Measurements from ENCODE around the gene CLDND2. TPM values are rescaled to one million over a fixed set of nuclear protein-coding genes. Genes with fewer than 3 reads are reported as not detected.
A peak's percentile ranks its signal among the peaks of the same experiment; 100 is the strongest.

CLDND2 gene
- total and polyA plus RNA-seq, 4 donors = 0.22 to 3.0 TPM; not detected in 2

DNA sequence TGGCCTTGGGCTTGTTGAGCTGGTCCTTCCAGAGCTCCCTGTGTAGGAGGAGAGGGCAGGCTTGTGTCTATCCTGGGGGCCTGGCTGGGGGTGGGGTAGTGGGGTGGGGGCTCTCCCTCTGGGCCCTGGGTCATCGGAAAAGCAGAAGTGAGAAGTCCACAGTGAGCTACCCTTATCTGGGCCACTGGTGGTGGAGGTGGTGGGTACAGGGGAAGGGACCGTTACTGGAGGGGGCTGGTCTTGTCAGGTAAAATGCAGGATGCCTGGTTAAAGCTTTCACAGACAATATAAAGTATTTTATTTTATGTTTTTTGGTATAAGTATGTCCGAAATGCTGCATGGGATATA lies 49.0 kb upstream of the CLDND2 start (continued):
- TF ChIP-seq, protein P1, sequence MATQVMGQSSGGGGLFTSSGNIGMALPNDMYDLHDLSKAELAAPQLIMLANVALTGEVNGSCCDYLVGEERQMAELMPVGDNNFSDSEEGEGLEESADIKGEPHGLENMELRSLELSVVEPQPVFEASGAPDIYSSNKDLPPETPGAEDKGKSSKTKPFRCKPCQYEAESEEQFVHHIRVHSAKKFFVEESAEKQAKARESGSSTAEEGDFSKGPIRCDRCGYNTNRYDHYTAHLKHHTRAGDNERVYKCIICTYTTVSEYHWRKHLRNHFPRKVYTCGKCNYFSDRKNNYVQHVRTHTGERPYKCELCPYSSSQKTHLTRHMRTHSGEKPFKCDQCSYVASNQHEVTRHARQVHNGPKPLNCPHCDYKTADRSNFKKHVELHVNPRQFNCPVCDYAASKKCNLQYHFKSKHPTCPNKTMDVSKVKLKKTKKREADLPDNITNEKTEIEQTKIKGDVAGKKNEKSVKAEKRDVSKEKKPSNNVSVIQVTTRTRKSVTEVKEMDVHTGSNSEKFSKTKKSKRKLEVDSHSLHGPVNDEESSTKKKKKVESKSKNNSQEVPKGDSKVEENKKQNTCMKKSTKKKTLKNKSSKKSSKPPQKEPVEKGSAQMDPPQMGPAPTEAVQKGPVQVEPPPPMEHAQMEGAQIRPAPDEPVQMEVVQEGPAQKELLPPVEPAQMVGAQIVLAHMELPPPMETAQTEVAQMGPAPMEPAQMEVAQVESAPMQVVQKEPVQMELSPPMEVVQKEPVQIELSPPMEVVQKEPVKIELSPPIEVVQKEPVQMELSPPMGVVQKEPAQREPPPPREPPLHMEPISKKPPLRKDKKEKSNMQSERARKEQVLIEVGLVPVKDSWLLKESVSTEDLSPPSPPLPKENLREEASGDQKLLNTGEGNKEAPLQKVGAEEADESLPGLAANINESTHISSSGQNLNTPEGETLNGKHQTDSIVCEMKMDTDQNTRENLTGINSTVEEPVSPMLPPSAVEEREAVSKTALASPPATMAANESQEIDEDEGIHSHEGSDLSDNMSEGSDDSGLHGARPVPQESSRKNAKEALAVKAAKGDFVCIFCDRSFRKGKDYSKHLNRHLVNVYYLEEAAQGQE (IDR thresholded peaks at IDR 0.05) = no peak
- TF ChIP-seq YY1 (IDR thresholded peaks at IDR 0.05) = no peak
- TF ChIP-seq, protein P2, sequence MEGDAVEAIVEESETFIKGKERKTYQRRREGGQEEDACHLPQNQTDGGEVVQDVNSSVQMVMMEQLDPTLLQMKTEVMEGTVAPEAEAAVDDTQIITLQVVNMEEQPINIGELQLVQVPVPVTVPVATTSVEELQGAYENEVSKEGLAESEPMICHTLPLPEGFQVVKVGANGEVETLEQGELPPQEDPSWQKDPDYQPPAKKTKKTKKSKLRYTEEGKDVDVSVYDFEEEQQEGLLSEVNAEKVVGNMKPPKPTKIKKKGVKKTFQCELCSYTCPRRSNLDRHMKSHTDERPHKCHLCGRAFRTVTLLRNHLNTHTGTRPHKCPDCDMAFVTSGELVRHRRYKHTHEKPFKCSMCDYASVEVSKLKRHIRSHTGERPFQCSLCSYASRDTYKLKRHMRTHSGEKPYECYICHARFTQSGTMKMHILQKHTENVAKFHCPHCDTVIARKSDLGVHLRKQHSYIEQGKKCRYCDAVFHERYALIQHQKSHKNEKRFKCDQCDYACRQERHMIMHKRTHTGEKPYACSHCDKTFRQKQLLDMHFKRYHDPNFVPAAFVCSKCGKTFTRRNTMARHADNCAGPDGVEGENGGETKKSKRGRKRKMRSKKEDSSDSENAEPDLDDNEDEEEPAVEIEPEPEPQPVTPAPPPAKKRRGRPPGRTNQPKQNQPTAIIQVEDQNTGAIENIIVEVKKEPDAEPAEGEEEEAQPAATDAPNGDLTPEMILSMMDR (IDR thresholded peaks at IDR 0.05; ENCODE audit: low read depth, low read length, missing input control) = no peak
- no peak for TF ChIP-seq EGR1 (IDR thresholded peaks at IDR 0.05; ENCODE audit: low read depth in 2 of 2)

DNA sequence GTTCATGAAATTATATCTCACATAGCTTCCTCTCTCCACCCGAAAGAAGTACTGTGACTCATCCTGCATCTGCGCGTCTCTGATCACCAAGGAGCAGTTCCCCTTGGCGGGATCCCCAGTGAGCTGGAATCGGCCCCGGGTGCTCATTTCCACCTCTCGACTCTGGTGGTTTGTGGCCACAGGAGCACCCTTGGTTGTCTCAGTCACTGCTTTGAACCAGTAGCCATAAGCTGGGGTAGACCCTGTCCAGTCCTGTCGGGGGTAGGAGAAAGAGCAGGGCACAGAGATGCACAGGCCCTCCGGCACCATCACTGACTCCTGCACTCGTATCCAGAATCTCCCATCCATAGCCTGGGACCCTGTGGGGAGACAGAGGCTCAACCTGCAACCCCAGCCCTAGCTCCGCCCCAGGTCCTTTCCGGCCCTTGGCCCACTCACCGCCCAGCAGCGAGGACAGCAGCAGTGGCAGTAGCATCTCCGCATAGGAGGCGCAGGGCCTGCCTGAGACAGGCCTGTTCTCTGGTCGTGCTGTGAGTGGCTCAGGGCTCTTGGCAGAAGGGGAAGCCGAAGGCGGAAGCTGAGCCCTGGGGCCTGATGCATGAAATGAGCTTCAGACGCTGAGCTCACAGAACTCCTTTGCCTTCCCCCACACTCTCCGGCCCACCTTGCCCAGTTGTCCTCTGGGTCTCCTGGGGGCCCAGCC lies 48.5 kb upstream of the CLDND2 start, which contains the start of gene SIGLEC10:
TSS of gene SIGLEC10 (minus strand) at position 536 of the 703 bp plus-strand sequence. CDS start at position 475, 61 bp downstream.
- 60% methylated on average over 21 of the region's 21 CpGs for WGBS
- Histone ChIP-seq H3K4me3 (ENCODE audit: low read depth in 1 of 3, low read length in 3 of 3) (peak within 1 kb of the TSS in 2 of 3 donors; percentile 12 to 17), H3K27ac (ENCODE audit: low read depth in 1 of 2, low read length in 2 of 2) (peak within 1 kb of the TSS; percentile 18 to 25), H3K27me3 (ENCODE audit: control insufficient read depth in 4 of 4, insufficient read depth in 4 of 4, low read length in 3 of 4) (no peaks in the 10 kb centered on the region), H3K4me1 (ENCODE audit: control insufficient read depth in 4 of 4, insufficient read depth in 4 of 4, low read length in 3 of 4) (no peaks in the 10 kb centered on the region), H3K36me3 (ENCODE audit: control insufficient read depth in 4 of 4, insufficient read depth in 3 of 4, low read depth in 1 of 4, low read length in 3 of 4) (no peaks in the 10 kb centered on the region), H3K9me3 (ENCODE audit: control insufficient read depth in 4 of 4, low read length in 3 of 4) (no peaks in the 10 kb centered on the region), H3K9ac (ENCODE audit: low read depth in 1 of 2, low read length in 2 of 2) (no peak within 1 kb of the TSS)
- TF ChIP-seq, protein P2 (IDR thresholded peaks at IDR 0.05; ENCODE audit: low read depth, low read length, missing input control) = no peak
- TF ChIP-seq, protein P3, sequence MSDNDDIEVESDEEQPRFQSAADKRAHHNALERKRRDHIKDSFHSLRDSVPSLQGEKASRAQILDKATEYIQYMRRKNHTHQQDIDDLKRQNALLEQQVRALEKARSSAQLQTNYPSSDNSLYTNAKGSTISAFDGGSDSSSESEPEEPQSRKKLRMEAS (IDR thresholded peaks at IDR 0.05) = no peak
- TF ChIP-seq, protein P1 (IDR thresholded peaks at IDR 0.05) = no peak
- TF ChIP-seq, protein P4, sequence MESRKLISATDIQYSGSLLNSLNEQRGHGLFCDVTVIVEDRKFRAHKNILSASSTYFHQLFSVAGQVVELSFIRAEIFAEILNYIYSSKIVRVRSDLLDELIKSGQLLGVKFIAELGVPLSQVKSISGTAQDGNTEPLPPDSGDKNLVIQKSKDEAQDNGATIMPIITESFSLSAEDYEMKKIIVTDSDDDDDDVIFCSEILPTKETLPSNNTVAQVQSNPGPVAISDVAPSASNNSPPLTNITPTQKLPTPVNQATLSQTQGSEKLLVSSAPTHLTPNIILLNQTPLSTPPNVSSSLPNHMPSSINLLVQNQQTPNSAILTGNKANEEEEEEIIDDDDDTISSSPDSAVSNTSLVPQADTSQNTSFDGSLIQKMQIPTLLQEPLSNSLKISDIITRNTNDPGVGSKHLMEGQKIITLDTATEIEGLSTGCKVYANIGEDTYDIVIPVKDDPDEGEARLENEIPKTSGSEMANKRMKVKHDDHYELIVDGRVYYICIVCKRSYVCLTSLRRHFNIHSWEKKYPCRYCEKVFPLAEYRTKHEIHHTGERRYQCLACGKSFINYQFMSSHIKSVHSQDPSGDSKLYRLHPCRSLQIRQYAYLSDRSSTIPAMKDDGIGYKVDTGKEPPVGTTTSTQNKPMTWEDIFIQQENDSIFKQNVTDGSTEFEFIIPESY (IDR thresholded peaks at IDR 0.05) = no peak
- TF ChIP-seq SP1 (IDR thresholded peaks at IDR 0.05) = no peak
- no peak for TF ChIP-seq GABPA (IDR thresholded peaks at IDR 0.05 in 1 of 2, conservative IDR thresholded peaks at IDR 0.05 in 1 of 2)
- TF ChIP-seq TAF1 (conservative IDR thresholded peaks at IDR 0.05) = no peak
- TF ChIP-seq NR2F2 (IDR thresholded peaks at IDR 0.05) = no peak
- no peak for TF ChIP-seq HNF4G (IDR thresholded peaks at IDR 0.05)
- no peak for TF ChIP-seq RXRA (IDR thresholded peaks at IDR 0.05)
- TF ChIP-seq JUND (IDR thresholded peaks at IDR 0.05) = no peak
- TF ChIP-seq RAD21 (IDR thresholded peaks at IDR 0.05) = no peak
- TF ChIP-seq FOXA1 (IDR thresholded peaks at IDR 0.05) = no peak
- no peak for TF ChIP-seq HNF4A (conservative IDR thresholded peaks at IDR 0.05)
- no peak for TF ChIP-seq EGR1 (IDR thresholded peaks at IDR 0.05; ENCODE audit: low read depth in 2 of 2)
- no peak for TF ChIP-seq YY1 (IDR thresholded peaks at IDR 0.05)
- TF ChIP-seq, protein P5, sequence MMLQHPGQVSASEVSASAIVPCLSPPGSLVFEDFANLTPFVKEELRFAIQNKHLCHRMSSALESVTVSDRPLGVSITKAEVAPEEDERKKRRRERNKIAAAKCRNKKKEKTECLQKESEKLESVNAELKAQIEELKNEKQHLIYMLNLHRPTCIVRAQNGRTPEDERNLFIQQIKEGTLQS (IDR thresholded peaks at IDR 0.05) = no peak
- no peak for TF ChIP-seq FOXA2 (IDR thresholded peaks at IDR 0.05)
- no peak for DNase-seq (ENCODE audit: low spot score)
